Natural killer cell (primary cell): ENCODE results near the gene PHOX2B. TPM values are rescaled to one million over a fixed set of nuclear protein-coding genes. Genes with fewer than 3 reads are reported as not detected.
"Not testable (repeated sequence)": the region's sequence is repeated elsewhere in the genome, so short reads cannot be mapped to it uniquely, and the experiment has no call there.

ENCODE experiments used
- ATAC-seq, 3 donors: fragments of 150-1000 bp in 2 of 3; fragments of 200-7000 bp in 1 of 3; cut with Tn5 transposase; 1 replicate in 1 of 3; 2 replicates in 2 of 3; pipeline ENCODE4 v1.10.0; 2021; ENCODE audit warnings: mild to moderate bottlenecking in 2 of 3, moderate library complexity in 2 of 3
- DNase-seq, 2 donors: peaks; one replicate each; pipeline versions ENCODE4 v3.0.0 to v3.0.0-alpha.2; 2013 to 2021; ENCODE audit warnings: mixed read lengths in 1 of 2
- H3K27ac ChIP-seq: one replicate; pipeline ENCODE4 v1.5.1; 2013; ENCODE audit warnings: mild to moderate bottlenecking, low read length
- H3K27me3 ChIP-seq: one replicate; pipeline ENCODE4 v1.6.1; 2013; ENCODE audit warnings: low read length; ENCODE audit not compliant: control insufficient read depth, insufficient read depth
- H3K36me3 ChIP-seq: one replicate; pipeline ENCODE4 v1.6.1; 2013; ENCODE audit warnings: low read length; ENCODE audit not compliant: control insufficient read depth, insufficient read depth
- H3K4me1 ChIP-seq: one replicate; pipeline ENCODE4 v1.6.1; 2013; ENCODE audit warnings: low read length; ENCODE audit not compliant: control insufficient read depth, insufficient read depth
- H3K4me3 ChIP-seq: one replicate; pipeline ENCODE4 v1.5.1; 2013; ENCODE audit warnings: low read length
- H3K9me3 ChIP-seq: one replicate; pipeline ENCODE4 v1.6.1; 2013; ENCODE audit warnings: low read length; ENCODE audit not compliant: control insufficient read depth, insufficient read depth
- H3K27ac Mint-ChIP-seq, 2 donors: one replicate each; pipeline ENCODE4 v1.8.0; 2022; ENCODE audit warnings: mild to moderate bottlenecking in 2 of 2, mixed read lengths in 2 of 2, moderate library complexity in 1 of 2
- H3K27me3 Mint-ChIP-seq, 2 donors: one replicate each; pipeline ENCODE4 v1.8.0; 2022; ENCODE audit warnings: low read depth in 2 of 2, mixed read lengths in 2 of 2
- H3K36me3 Mint-ChIP-seq: one replicate; pipeline ENCODE4 v1.8.0; 2022; ENCODE audit warnings: mixed read lengths
- H3K4me1 Mint-ChIP-seq, 2 donors: one replicate each; pipeline ENCODE4 v1.8.0; 2022; ENCODE audit warnings: mixed read lengths in 2 of 2
- H3K4me3 Mint-ChIP-seq: one replicate; pipeline ENCODE4 v1.8.0; 2022; ENCODE audit warnings: mild to moderate bottlenecking, moderate library complexity, mixed read lengths
- H3K9me3 Mint-ChIP-seq, 2 donors: one replicate each; pipeline ENCODE4 v1.8.0; 2022; ENCODE audit warnings: mixed read lengths in 2 of 2
- WGBS: methylation state at CpG from one replicate; pipeline ENCODE4 v1.1.7; 2013; ENCODE audit warnings: missing lambda C conversion rate; ENCODE audit not compliant: insufficient coverage; 5-methylcytosine and 5-hydroxymethylcytosine counted together
- intact Hi-C: fragments of 100-400 bp; cut with micrococcal nuclease; formaldehyde crosslinking; loops from one replicate; pipeline ENCODE4 v1.14.2; 2022
- total RNA-seq, 4 donors: library from RNA; stranded (reverse); fragments of 120-200 nt in 1 of 4; gene quantifications; one replicate each; pipeline versions ENCODE4 v1.2.3 to v1.2.4, GENCODE V29; 2013 to 2022
- TF ChIP-seq, protein P1 (sequence below): fragments of 200-600 bp; IDR thresholded peaks from one replicate; pipeline ENCODE4 v1.8.0; 2022; ENCODE audit warnings: antibody characterized with exemption

Gene PHOX2B
- total RNA-seq, 3 donors from 2014 or later (not counting 1 experiment from before 2014, with no cell fraction given), result not detected

DNA sequence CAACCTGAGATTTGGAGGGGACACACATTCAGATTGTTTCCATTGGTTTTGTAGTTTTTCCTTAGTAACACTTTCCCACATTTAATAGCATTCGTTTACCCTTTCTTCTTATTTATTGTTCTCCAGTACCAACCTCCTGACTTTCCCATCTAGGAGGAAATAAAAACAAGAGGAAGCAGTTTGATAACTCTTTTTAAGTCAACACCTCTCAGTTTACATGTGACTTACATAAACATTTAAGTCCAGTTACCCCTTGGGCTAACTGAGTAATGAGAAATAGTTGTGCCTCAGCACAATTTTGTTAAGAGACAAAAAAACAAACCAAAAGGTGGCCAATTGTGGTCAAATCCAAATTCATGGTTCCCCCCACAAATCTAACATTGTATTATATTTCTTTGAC, 34.8 kb downstream of the PHOX2B start:
- ATAC-seq (no peak), DNase-seq (no peak)
- Histone ChIP-seq H3K9me3 (no peaks in the 10 kb centered on the region), H3K4me1 (no peaks in the 10 kb centered on the region), H3K27ac (no peak overlapping the region), H3K27me3 (no peaks in the 10 kb centered on the region), H3K36me3 (no peaks in the 10 kb centered on the region), H3K4me3 (no peak overlapping the region)
- no peaks in the 10 kb centered on the region for H3K4me1 Mint-ChIP-seq
- WGBS, result 100% methylated on average over 1 of the region's 1 CpG
- H3K36me3 Mint-ChIP-seq, result no peaks in the 10 kb centered on the region
- no peak overlapping the region for H3K27ac Mint-ChIP-seq
- TF ChIP-seq, protein P1, sequence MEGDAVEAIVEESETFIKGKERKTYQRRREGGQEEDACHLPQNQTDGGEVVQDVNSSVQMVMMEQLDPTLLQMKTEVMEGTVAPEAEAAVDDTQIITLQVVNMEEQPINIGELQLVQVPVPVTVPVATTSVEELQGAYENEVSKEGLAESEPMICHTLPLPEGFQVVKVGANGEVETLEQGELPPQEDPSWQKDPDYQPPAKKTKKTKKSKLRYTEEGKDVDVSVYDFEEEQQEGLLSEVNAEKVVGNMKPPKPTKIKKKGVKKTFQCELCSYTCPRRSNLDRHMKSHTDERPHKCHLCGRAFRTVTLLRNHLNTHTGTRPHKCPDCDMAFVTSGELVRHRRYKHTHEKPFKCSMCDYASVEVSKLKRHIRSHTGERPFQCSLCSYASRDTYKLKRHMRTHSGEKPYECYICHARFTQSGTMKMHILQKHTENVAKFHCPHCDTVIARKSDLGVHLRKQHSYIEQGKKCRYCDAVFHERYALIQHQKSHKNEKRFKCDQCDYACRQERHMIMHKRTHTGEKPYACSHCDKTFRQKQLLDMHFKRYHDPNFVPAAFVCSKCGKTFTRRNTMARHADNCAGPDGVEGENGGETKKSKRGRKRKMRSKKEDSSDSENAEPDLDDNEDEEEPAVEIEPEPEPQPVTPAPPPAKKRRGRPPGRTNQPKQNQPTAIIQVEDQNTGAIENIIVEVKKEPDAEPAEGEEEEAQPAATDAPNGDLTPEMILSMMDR, result no peak
- H3K27me3 Mint-ChIP-seq, result no peaks in the 10 kb centered on the region
- intact Hi-C loops, result no loop called here
- no peak overlapping the region for H3K4me3 Mint-ChIP-seq
- peaks cover under 1 to 2% of the 10 kb centered on the region in 2 donors for H3K9me3 Mint-ChIP-seq

GRCh38 chr4:41712425-41712824, 36.1 kb downstream of the PHOX2B start:
- Histone ChIP-seq H3K4me3 (no peak overlapping the region), H3K4me1 (no peaks in the 10 kb centered on the region), H3K27ac (no peak overlapping the region), H3K9me3 (no peaks in the 10 kb centered on the region), H3K36me3 (no peaks in the 10 kb centered on the region), H3K27me3 (no peaks in the 10 kb centered on the region)
- Mint-ChIP-seq H3K9me3 (peaks cover 0 to 2% of the 10 kb centered on the region in 2 donors), H3K27ac (no peak overlapping the region), H3K4me3 (no peak overlapping the region), H3K4me1 (no peaks in the 10 kb centered on the region), H3K27me3 (no peaks in the 10 kb centered on the region), H3K36me3 (no peaks in the 10 kb centered on the region)
- DNase-seq (no peak), ATAC-seq (no peak)
- TF ChIP-seq, protein P1, result no peak
- intact Hi-C loops, result no loop called here
- WGBS, result 63% methylated on average over 1 of the region's 3 CpGs

DNA sequence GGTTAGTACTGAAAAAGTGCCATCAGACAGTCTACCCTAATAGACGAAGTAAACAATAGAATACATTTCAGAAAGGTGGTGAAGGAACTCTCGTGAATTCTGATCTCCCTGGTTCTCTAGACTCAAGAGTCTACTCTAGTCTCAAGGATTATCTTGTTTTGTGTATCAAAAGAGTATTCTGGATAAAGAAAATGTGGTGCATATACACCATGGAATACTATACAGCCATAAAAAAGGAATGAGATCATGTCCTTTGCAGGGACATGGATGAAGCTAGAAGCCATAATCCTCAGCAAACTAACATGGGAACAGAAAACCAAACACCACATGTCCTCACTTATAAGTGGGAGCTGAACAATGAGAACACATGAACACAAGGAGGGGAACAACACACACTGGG, 36.9 kb downstream of the PHOX2B start:
- H3K27me3 ChIP-seq, H3K4me3 ChIP-seq, H3K27me3 Mint-ChIP-seq, DNase-seq, H3K4me1 Mint-ChIP-seq, H3K36me3 Mint-ChIP-seq, H3K27ac Mint-ChIP-seq, H3K9me3 ChIP-seq, H3K9me3 Mint-ChIP-seq, H3K27ac ChIP-seq, H3K4me1 ChIP-seq, H3K36me3 ChIP-seq, H3K4me3 Mint-ChIP-seq, intact Hi-C loops, ATAC-seq: not testable (repeated sequence)
- no CpG with 5 or more reads among the region's 2 CpGs for WGBS

- Histone ChIP-seq H3K27ac (no peak overlapping the region), H3K27me3 (no peaks in the 10 kb centered on the region), H3K4me1 (no peaks in the 10 kb centered on the region), H3K9me3 (no peaks in the 10 kb centered on the region), H3K36me3 (no peaks in the 10 kb centered on the region), H3K4me3 (no peak overlapping the region)
- Mint-ChIP-seq H3K4me3 (no peak overlapping the region), H3K4me1 (no peaks in the 10 kb centered on the region), H3K36me3 (no peaks in the 10 kb centered on the region), H3K27me3 (peaks cover 0 to 2% of the 10 kb centered on the region in 2 donors), H3K9me3 (peaks cover 2 to 4% of the 10 kb centered on the region in 2 donors), H3K27ac (no peak overlapping the region)
- ATAC-seq (no peak), DNase-seq (no peak)
- intact Hi-C loops, result no loop called here
- TF ChIP-seq, protein P1, result no peak
- WGBS, result 88% methylated on average over 5 of the region's 5 CpGs
These were observed 38.6 kb downstream of the PHOX2B start for GRCh38 chr4:41709844-41710481.
